HG02970 (cell line): ENCODE results near the gene SLC27A5.
"Not testable (repeated sequence)": the region's sequence is repeated elsewhere in the genome, so short reads cannot be mapped to it uniquely, and the experiment has no call there.

ENCODE experiments used
- ATAC-seq: cut with Tn5 transposase; IDR thresholded peaks from one replicate; pipeline ENCODE4 v1.9.1; 2021; ENCODE audit warnings: mild to moderate bottlenecking, moderate library complexity, moderate number of reproducible peaks; ENCODE audit not compliant: unreplicated experiment, low FRiP score

SLC27A5 gene

DNA sequence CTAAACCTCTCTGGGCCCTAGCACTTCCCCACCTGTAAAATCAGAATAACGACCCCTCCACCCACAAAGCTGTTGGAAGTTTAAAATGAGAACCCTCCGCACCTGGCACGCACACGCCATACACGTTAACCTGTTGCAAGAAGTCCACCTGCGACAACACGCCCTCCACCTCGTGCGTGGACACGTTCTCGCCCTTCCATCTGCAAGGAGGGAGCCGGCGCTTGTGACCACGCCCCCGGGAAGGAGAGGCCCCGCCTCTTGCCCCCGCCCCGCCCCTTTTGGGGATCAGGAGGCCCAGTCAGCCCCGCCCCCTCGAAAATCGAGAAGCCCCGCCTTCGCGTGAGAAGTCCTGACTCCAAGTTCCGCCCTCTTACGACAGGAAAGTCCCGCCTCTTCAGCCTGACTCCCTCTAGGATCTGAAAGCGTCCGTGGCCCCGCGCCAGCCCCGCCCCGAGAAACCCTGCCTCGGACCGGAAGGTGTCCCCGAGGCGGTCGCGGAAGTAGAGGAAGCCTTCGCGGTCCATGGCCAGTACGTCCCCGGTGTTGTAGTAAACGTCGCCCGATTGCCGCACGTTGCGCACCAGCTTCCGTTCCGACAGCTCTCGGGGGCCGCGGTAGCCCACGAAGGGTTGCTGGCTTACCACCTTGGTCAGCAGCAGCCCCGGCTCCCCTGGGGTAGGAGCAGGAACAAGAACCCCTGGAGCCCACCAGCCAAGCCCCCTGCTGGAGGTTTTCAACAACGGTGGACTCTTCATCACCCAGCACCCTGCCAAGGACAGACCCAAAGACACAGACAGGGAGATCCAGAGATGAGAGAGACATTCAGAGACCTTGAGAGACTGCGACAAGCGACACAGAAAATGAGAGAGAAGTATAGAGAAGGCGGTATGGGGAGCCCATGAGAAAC, 12.5 kb downstream of the SLC27A5 start:
- peak; percentile 87 for ATAC-seq

DNA sequence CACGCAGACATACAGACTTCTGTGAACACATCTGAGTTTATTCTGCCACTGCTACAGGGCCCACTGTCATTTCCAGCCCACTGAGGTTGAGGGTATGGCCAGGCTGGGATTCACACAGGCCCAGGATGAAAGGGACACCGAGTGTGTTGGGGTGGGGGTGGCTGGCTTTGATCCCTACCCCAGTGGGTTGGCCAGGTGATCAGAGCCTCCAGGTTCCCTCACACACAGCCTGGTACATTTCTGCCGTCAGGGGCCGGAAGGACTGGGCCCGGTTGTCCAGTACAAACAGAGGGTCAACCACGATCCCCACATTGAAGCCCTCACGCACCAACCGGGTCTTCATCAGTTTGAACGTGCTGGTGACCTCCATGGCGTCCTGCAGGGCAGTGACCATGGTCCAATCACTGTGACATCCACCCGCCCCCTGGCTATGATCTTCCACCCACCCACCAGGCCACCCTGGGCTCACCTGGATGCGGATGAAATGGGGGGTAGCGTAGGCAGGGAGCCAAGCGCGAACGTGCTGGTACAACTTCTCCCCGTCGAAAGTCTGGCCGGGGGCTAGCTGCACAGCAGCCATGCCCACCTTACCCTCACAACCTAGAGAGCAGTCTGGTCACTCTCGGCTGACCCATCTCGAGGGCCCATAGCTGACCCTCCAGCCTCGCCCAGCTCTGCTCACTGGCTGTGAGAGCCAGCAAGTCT, 13.3 kb downstream of the SLC27A5 start:
- peak; percentile 15 for ATAC-seq

DNA sequence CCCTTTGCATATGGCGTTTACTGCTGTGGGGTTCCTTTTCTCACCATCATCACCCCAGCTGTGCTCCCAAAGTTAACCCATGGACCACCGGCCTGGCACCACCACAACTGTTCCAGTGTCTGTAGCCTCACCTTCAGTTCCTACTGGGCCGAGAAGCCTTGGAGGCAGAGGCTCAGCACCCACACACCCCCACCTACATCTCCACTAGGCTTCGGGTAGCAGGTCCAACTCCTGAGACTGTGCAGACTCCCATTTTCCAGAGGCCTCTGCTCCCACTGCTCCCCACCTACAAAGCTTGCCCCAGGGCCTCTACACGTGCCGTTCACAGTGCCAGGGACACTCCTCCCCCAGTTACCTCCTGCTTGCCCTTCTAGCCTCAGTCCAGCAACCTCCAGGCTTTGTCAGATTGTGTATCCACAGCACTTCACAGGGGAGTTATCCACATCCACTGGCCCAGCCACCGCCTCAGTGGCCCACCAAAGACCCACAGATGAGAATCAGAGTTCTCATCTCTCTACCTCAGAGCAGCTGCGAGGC, 14.1 kb downstream of the SLC27A5 start:
- ATAC-seq = no peak

DNA sequence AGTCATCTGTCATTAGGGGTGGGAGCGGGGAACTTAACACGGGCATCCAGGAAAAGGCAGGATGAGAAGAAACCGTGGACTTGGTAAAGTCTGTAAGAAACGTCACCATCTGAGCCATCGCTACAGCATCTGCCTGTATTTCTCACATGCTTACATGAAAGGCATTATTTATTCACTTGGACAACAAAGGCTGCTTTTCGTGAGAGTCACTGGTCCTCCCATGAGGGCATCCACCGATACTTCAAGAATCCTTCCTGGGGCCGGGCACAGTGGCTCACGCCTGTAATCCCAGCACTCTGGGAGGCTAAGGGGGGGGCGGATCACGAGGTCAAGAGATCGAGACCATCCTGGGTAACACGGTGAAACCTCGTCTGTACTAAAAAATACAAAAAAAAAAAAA, 19.5 kb downstream of the SLC27A5 start:
- no peak for ATAC-seq

DNA sequence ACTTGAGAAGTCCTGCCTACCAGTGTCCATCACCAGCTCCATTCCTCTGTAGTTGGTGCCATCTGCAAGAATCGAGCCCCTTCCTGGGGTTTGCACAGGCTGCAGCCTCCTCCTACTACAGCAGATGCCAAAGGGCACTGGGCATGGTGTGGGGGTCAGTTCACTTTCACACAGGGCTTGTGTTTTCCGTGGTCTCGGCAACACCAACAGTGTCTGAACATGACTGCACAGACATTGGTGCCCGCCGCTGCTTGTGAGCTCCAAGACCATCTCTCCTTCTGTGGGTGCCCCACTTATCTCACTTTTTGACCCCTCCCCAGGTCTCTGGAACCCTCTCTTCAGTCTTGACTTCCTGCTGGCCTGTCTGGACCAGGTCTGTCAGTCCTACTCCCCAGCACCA, 20.4 kb downstream of the SLC27A5 start:
- no peak for ATAC-seq

DNA sequence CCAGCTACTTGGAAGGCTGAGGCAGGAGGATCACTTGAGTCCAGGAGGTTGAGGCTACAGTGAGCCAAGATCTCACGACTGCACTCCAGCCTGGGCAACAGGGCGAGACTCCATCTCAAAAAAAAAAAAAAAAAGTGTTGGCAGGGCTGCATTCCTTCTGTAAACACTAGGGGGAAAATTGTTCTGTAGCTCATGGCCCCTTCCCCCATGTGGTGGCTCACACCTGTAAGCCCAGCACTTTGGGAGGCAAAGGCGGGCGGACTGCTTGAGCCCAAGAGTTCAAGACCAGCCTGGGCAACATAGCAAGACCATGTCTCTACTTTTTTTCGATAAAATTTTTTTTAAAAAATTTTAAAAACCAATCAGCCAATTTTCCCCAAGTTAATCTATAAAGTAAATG, 27.4 kb downstream of the SLC27A5 start:
- ATAC-seq = not testable (repeated sequence)

DNA sequence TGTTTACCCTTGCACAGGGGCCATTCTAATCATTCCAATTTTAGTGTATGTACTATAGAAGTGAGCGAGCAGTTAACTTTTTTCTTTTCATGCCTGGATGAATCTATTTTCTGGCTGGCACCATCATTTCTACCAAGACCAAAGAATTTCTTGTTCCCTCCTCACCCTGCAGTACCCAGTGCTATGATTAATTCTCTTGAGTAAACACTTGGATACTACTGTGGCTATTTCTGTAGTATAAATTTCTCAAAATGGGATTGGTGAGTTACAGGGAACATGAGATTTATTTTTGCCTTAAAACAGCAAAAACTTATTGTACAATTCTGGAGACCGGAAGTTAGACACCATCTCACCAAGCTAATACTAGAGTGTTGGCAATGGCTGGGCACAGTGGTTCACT, 28.0 kb downstream of the SLC27A5 start:
- no peak for ATAC-seq

DNA sequence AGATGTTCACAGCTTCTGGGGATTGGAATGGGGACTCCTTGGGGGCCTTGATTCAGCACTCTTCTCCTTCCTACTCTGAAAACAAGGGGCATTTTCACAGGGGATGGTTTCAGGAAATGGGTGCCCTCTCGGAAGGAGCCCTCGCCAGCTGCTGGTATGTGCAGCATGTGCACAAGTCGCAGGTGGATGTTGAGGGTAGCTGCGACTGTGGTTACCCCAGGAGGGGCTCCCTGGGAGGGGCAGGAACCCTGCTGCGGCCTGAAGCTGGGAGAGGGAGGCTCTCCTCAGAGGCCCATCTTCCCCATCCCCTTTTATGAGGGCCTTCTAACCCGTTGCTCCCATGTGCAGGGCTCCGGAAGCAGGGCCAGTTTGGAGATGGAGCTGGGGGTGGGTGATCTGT, 29.4 kb downstream of the SLC27A5 start:
- ATAC-seq = no peak

DNA sequence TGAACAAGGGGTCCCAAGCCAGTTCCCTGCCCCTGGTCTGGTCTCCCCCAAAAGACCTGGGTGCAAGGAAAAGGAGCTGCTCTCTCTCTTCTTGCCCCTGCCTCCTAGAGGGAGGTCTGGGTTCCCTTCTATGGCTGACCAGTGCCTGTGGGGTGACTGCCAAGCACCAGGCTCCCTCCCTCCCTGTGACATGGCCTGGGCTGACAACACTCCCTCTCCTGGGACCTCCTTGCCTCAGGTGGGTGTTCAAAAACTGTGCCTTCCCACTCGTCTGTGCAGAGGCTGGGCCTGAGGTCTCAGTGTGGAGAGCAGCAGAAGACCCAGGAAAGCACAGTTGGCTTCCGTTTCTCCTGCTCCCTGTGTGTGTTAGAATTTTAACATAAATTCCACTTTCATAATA, 31.0 kb downstream of the SLC27A5 start:
- no peak for ATAC-seq

DNA sequence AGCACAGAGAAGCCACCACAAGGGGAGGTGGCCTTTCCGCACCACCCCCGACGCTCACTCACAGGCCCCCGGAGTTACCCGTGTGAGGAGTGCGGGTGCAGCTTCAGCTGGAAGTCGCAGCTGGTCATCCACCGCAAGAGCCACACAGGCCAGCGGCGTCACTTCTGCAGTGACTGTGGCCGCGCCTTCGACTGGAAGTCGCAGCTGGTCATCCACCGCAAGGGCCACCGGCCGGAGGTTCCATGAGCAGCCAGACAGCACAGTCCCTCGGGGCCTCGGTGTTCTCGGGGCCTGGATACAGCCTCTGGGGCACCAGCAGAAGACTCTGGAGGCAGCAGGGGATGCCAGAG, 31.3 kb downstream of the SLC27A5 start:
- no peak for ATAC-seq

DNA sequence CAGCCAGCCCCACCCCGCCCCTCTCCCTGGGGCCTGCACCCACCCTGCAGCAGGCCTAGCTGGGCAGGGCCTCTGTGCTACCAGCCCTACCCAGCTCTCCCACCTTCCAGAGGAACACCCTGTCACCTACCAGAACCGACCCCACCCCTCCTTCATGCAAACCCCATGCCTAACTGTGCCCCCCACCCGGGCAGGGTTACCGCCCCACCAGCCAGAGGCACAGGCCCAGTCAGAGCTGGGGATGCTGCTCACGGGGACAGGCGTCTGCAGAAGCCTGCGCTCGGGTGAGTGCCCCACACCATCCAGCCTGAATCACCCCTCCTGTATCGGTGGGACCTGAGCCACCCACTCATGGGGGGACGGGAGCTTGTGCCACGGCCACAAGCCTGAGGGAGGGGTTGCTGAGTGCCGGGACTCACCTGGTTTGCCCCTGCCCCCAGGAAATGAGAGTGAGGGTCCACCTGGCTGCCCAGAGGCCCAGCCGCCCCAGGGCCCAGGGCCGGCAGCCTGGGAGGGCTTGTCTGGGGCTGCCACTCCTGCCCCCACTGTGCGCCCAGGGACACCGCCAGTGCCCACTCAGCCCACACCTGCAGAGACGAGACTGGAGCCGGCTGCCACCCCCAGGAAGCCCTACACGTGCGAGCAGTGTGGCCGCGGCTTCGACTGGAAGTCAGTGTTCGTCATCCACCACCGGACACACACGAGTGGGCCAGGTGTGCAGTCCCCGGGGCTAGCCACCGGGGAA, 31.9 kb downstream of the SLC27A5 start:
- no peak for ATAC-seq

DNA sequence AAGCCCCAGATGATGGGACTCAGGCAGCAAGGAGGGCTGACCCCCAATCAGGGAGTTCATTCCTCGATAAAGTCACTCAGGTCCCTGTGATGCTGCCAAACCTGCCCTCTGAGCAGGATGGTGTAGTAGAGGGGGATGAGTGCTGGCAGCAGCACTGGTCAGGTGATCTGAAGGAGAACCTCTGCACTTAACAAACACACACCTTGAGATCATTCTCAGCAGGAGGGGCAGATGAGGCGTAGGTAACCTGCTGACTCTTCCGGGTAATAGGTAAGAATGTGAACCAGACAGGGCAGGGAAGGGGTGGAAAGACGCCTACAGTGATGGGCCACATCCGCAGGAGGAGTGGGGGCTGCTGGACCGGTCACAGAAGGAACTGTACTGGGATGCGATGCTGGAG, 32.5 kb downstream of the SLC27A5 start:
- no peak for ATAC-seq

DNA sequence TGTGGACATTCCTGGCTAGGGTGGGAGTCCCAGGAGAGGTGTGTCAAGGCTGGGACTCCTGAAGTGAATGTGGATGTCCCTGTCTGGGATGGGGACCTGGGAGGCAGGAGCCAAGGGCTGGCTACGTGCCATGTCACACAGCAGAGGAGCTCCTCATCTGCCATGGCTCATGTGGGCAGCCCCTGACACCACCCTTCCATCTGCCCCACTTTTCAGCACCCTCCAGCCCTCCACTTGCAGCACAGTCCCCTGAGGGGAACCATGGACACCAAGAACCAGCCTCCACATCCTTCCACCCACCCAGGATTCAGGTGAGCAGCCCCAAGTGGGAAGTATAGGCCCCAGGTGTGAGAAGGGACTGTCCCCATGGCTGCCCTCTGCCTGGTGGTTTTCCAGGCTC, 33.9 kb downstream of the SLC27A5 start:
- ATAC-seq = no peak

DNA sequence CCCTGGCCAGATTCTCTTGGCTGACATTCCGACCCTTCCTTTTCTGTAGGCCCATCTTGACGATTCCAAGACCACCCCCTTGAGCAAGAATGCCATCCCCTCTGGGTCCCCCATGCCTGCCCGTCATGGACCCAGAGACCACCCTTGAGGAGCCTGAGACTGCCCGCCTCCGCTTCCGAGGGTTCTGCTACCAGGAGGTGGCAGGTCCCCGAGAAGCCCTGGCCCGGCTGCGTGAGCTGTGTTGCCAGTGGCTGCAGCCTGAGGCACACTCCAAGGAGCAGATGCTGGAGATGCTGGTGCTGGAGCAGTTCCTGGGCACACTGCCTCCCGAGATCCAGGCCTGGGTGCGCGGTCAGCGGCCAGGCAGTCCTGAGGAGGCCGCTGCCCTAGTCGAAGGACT, 34.7 kb downstream of the SLC27A5 start:
- ATAC-seq = no peak

DNA sequence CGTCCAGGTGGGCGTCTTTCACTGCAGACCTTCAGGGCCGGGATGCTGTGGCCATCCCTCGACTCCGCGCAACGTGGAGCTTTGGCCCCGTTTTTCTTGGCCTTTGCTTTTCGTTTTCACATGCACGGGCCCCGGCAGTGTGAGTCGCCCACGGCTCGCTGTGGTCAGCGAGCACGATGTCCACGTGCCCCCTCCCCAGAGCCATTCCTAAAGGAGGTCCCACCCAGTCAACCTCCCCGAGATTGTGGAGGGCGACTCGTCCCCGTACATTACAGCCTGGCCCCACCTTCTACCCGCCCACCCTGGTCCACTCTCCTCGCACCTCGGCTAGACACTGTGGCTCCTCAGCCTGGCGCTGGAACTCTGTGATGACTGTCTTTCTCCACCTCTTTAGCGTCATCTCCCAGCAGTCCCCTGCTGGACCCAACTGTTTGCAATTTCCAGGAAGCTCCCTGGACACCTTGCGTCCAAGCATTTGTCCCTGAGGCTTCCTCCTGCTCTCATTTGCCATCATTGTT, 35.2 kb downstream of the SLC27A5 start:
- no peak for ATAC-seq

DNA sequence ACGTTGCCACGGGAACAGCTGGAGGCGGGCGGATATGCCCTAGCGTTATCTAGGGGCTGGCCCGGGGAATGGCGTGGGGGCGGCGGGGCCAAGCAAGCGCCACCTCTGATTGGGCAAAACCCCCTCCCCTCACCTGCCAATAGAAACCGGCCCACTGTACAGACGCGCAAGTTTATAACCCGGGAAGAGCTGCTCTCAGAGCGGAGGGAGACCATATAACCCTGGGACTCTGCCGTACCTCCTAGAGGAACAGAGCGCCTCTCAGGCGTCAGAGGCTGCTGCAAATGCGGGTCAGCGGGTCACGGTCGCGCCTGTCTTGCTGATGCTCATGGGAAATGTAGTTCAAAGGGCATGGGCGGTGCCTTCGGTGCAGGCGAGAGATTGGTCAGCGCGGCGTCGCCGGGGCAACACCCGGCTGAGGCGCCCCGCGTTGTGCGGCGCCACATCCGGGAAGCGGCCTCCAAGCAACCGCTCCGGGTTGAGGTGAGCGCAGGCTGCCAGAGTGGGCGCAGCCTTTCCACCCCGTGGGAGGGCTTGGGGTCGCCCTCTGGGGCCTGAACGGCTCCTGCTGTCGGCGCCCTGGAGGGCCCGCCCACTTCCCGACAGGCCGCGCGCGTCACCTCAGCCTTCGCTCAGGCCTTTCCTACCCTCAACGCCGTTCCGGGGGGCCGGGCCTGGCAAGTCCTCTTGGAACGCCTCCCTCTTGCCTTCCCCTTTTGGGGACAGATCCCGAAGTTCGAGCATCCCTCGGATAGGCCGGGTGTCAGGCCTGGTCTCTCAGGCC, 35.9 kb downstream of the SLC27A5 start, which contains the start of gene ZNF446:
ZNF446 (plus strand) TSS at position 639 of the 784 bp plus-strand sequence. CDS start 867 bp downstream, outside the sequence.
- peak; percentile 79 for ATAC-seq

DNA sequence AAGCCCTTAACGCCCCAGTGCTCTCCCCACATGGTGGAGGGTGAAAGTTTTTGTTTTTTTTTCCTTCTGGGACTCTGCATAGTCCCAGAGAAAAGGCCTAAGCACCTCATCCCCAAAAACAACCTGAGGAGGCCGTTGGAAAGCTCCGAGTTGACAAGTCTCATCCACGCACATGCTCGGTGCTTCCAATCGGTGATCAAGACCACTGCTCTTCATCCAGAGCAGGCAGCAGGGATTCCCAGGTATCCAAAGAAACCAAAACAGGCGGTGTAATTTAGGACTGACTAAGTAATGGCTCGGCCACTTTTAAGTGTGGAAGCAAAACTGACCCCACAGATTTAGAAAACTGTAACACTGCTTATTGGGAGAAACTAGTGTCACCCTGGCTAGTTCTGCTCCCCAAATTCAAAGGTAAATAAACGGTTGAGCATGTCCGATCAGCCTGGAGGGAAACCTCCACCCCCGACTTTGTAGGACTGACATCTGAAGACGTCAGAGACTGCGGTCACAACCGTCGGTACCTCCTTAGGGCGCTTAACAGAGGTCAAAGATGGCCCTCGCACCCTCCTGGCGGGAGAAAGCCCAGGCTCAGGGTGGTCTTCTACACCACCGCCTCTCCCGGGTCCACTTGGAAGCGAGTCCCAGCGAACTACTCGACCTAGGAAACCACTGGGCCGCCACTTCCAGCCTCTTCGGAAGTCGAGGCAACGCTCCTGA, 36.6 kb downstream of the SLC27A5 start:
- ATAC-seq = no peak

DNA sequence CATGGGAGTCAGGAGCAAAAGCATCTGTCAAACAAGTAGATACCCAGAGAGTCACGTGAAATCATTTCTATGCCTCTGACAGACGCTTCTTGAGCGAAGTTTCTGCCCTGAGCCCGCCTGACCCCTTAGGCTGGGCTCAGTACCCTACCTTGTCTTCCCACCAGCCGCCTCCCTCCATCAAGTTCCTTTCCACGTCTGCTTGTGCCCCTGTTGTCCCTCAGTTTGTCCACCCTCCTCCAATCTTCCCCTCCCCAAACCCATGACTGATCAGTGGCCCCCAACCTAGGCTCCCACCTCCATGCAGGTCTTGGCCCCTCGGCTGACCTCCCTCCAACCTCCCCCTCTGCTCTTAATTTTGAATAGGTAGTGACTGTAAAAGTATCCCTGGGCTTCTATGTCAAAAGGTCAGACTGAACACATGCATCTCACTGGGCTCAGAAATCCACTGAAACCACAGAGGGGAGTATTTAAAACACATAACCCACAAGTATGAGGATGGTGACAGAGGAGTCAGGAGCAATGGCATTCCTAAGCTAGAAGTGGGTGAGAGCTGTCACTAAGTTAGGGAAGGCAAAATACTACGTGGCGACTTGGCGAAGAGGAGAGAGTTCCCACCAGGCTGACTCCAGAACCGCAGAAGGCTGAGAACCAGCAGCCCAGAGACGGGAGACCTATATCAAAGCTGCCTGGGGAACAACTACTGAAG, 37.3 kb downstream of the SLC27A5 start:
- ATAC-seq = no peak

DNA sequence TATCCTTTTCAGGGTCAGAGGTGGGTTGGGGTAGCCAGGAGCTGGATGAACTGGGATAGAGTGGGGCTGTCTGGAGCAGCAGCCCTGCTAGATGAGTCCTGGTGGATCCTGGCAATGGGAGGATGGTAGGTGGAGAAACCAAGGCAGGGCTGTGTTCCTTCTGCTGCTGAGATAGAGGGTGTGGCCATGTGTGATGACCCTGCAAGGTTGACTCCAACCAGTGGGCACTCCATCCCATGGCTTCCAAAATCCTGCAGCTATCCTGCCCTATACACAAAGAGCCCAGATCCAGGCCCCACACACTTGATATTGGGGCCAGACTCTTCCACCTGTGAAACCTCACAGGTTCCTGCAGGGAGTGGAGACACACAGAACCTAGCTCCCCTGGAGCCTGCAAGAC, 38.0 kb downstream of the SLC27A5 start:
- ATAC-seq = no peak
